Amniotic epithelial cell (primary cell): Measurements from ENCODE around the gene KANK3.
"Not testable (repeated sequence)": the region's sequence is repeated elsewhere in the genome, so short reads cannot be mapped to it uniquely, and the experiment has no call there.

ENCODE experiments used
- DNase-seq: peaks from one replicate; pipeline ENCODE4 v3.0.0-alpha.2; 2010; ENCODE audit warnings: low read depth

Gene KANK3

GRCh38 chr19:8316351-8317125, 26.5 kb downstream of the KANK3 start:
- DNase-seq, result no peak

- not testable (repeated sequence) for DNase-seq
Measured at GRCh38 chr19:8314981-8315640, 28.0 kb downstream of the KANK3 start.

GRCh38 chr19:8311461-8312260, 31.4 kb downstream of the KANK3 start:
- DNase-seq, result no peak

GRCh38 chr19:8310342-8311055, 32.6 kb downstream of the KANK3 start:
- DNase-seq, result no peak

GRCh38 chr19:8308891-8309291, 34.2 kb downstream of the KANK3 start:
- no peak for DNase-seq

- peak; percentile 82 for DNase-seq
Measured at GRCh38 chr19:8307965-8308866, 34.8 kb downstream of the KANK3 start, which contains the start of gene CD320. Gene CD320 (minus strand): TSS chr19:8308358. CDS start chr19:8308290, 68 bp downstream.

- no peak for DNase-seq
Measured at GRCh38 chr19:8307400-8307964, 35.6 kb downstream of the KANK3 start.

- no peak for DNase-seq
Measured at GRCh38 chr19:8306235-8307054, 36.6 kb downstream of the KANK3 start.

GRCh38 chr19:8305798-8306197, 37.3 kb downstream of the KANK3 start:
- DNase-seq, result no peak

GRCh38 chr19:8304841-8305621, 38.0 kb downstream of the KANK3 start:
- no peak for DNase-seq

GRCh38 chr19:8302734-8303133, 40.3 kb downstream of the KANK3 start:
- DNase-seq, result no peak

GRCh38 chr19:8302357-8302691, 40.7 kb downstream of the KANK3 start:
- no peak for DNase-seq

GRCh38 chr19:8291337-8291736, 51.7 kb downstream of the KANK3 start:
- DNase-seq, result not testable (repeated sequence)

- not testable (repeated sequence) for DNase-seq
Measured at GRCh38 chr19:8276508-8276907, 66.6 kb downstream of the KANK3 start.
